NCI-H187 treated with DMSO at 0.1 percent for 48 hours (cell line): ENCODE results near the gene PAH.

ENCODE experiments used
- DNase-seq: peaks from one replicate; lab custom pipeline; 2025; lab: John Stamatoyannopoulos, UW

The PAH gene

DNA sequence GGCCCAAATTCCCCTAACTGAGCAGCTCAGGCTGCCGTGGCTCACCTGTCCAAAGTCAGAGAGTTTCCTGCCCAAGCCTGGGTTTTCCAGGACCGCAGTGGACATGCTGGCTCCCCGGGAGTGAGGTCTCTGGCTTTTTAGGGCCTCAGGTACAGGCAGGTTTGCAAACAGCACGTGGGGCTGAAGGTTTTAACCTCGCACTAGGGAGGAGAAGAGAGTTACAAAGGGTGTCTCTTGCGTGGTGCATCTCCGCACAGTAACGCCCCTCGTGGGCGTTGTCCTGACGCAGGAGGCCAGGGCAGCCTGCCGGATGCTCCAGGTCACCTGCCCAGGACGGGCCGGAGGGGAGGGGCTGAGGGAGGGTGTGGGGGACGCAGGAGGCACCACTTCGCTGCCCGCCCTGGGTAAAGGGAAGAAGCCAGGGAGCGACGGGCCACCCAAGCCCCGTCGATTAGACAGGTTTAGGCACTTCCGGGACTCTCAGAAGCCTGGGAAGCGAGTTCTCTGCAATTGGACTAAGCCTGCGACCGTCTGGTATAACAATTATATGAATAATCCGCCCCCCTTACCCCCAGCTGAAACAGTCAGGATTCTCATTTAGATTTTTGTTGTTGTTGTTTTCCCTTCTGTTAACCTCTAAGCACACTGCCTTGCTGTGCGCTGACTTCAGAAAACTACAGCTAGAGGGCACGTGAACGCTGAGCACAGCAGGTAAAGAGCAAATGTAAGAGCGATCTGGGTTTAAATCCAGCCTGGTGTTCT lies at the start of gene PAH:
Gene PAH, minus strand, starts transcription at position 219 of the 762 bp plus-strand sequence. Its CDS starts 114 bp downstream, at position 105.
- no peak for DNase-seq

DNA sequence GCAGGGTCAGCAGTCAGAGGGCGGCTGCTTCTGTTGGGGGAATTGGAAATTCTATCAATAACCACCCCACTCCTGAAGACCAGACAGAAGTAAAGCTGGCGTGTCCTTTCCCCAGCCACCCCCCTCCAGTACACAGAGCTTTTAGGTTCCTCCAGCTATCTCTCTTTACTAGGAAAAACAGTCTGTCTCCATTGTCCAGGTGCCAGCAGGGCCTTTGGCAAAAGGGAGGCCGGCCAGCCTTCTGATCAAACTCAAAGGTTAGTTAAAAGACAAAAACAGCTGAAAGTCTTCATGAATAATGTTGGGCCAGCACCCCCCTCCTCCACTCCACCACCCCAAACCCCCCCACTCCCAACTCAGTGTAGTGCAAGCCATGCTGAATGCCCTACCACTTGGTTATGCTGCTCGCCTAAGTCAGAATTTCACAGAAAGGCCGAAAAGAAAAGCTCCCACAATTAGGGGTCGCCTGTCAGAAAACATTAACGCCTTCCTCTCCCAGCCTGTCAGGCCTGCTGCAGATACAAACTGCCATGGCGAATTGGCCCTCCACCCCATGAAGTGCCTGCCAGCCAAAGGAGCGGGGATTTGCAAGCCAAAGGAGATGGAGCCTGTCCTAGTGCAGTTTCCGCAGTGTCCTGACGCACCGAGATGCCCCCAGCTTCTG lies 49.3 kb upstream of the PAH start:
- no peak for DNase-seq

DNA sequence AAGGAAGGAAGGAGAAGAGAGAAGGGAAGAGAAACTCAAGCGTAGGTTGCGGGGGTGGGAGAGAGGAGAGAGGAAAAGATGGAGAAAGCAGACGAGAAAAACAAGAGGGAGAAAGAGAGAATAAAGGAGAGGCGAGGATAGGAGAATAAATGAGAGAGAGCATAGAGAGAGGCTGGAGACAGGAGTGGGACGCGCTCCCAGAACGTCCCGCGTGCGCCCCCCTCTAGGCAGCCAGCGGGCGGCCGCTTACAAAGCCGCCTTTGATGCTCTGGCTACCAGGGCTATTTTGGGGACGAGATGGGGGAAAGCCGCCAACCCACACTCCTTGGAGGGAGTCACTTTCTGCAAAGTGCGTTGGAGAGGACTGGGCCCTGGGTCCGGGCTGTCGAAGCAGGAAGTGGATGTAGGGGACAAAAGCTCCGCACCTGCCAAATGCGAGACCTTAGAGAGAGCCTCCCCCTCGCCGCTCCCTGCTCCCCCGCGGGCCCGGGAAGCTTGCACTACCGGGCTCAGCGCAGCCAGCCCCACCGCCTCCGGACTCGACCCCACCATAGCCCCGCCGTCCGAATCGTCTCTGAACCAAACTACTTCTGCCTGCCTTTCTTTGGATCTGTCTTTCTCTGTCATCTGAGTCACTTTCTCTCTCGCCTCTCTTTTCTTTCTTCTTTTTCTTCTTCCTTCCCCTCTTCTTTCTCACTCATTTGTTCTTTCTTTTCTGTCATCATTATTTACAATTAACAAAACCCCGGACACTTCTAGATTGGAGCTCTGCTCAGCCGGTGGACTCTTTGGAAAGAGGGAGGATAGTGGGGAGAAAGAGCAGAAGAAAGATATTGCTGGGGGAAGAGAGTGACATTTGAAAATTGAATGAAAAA lies 48.5 kb upstream of the PAH start:
- no peak for DNase-seq

DNA sequence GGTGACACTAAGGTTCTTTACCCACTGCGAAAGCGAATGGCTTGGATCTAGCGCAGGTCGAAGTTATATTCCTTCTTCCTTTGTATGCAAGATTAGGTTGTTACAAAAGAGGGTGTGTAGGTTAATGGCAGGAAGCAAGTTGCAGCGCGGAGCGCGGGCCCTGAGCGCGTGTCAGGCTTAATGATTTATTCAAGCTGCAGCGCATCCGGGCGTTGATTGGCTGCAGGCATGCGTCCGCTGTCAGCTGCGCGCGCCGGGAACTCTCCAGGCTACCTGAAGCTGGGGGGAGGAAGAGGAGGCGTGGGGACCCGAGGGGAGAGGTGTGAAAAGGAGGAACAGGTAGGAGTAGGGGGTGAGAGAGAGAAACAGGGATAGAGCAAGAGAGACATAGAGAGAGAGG lies 47.8 kb upstream of the PAH start:
- peak; percentile 87 for DNase-seq

DNA sequence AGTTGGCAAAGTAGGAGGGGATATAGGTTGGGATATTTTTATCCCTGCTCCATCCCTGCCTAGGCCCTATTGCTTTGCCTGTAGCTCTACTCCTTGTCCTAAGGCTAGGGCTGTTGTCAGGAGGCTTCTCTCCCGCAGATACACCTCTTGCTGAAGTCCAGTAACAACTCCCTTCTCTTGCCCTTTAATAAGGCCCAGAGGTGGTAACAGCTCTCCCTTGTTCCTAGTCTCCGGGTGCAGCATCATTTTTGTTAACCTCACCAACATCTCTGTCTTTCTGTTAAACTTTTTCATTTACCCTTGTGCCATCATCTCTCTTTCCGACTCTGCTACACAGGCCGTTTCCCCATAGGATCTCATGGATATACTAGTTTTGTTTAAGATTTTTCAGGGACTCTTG lies 46.8 kb upstream of the PAH start:
- no peak for DNase-seq

DNA sequence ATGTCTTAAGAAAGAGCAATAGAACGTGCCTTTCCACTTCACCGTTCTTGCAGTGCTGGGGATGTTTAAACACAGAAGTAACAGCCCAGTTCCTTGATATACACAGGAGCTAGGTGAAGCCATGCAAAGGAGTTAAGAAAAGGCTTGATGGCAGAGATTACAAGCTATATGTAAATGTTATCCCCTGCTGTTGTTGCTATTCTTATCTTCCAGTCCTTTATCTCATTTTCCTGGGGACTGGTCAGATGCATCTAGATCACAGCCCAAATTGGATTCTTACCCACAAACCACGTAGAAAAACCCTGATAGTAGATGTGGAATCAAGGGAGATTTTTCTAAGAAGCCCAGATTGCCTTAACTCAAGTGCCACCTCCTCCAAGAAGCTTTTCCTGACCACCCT lies 45.9 kb upstream of the PAH start:
- DNase-seq = no peak

DNA sequence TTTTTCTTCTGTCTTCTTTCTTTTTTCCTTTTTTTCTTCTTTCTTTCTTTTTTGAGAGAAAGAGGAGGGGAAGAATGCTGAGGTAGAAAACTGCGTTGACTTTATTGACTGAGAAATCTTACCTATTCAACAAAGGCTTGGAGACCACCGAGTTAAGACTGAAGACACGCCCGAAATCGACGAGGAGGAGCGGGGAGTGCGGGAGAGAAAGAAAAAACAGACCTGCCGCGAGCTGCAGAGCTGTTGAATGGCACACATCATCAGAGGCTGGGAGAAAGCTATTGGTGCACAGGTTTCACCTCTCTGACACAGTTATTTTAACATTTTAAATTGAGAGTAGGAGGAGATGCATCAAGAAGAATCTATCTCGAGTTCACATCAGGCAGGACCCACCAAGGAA lies 45.5 kb upstream of the PAH start:
- no peak for DNase-seq

DNA sequence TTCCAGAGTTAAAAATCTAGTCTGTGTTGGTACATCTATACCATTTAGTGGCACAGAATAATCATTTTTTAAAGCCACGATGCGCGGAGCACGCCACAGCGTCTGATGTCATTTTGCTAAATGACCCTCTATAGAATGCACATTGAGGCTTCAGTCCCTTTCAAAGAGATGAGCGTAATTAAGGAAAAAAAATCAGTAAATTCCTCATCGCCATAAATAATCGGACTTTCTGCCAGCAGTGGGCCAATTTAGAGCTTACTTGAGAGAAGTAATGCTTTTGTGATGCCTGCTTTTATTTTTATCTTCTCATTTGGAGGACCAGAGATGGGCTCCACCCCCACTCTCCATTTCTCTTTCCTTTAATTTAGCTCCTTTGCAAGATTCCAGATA lies 44.4 kb upstream of the PAH start:
- DNase-seq = peak; percentile 82

DNA sequence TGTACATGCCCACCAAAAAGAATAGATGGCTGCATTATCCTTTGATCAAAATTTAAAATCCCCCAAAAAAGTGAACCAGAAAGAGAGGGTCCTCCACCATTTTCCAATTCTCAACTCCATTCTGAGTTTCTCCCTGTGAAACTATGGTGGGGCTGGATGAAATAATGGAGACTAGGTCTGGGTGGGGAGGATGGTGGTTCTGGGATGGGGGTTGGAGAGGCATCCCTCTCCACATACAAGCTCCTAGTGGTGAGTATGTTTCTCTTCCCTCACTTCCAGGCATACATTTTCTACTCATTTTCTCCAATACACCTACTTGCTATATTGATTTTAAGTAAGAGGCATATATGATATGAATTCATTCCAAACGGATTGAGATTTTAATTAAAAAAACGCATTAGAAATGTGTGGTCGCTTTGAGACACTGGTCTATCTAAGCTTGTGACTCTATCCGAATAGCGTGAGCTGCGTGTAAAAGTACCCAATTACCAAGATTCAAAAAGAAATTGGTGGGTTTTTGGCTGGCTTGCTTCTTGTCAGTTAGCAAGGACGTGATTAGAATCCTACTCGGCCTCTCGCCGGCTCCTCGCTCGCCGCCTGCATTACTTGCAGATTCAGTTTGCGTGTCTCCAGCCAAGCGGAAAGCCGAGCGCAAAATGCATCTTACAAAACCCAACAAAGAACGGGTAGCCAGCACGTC lies 43.9 kb upstream of the PAH start:
- no peak for DNase-seq

DNA sequence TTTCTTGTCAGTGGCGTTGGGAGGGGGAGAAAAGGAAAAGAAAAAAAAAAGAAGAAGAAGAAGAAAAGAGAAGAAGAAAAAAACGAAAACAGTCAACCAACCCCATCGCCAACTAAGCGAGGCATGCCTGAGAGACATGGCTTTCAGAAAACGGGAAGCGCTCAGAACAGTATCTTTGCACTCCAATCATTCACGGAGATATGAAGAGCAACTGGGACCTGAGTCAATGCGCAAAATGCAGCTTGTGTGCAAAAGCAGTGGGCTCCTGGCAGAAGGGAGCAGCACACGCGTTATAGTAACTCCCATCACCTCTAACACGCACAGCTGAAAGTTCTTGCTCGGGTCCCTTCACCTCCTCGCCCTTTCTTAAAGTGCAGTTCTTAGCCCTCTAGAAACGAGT lies 42.3 kb upstream of the PAH start:
- DNase-seq = no peak

DNA sequence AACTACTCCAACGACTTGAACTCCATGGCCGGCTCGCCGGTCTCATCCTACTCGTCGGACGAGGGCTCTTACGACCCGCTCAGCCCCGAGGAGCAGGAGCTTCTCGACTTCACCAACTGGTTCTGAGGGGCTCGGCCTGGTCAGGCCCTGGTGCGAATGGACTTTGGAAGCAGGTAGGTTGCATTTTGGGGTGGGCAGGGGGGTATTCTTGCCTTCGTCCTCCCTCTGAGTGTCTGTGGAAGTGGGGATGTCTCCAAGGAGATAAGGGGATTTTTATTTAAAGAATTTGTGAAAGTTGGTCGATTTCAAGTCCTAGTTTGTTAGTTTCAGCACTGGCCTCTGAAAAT lies 41.8 kb upstream of the PAH start:
- DNase-seq = no peak

DNA sequence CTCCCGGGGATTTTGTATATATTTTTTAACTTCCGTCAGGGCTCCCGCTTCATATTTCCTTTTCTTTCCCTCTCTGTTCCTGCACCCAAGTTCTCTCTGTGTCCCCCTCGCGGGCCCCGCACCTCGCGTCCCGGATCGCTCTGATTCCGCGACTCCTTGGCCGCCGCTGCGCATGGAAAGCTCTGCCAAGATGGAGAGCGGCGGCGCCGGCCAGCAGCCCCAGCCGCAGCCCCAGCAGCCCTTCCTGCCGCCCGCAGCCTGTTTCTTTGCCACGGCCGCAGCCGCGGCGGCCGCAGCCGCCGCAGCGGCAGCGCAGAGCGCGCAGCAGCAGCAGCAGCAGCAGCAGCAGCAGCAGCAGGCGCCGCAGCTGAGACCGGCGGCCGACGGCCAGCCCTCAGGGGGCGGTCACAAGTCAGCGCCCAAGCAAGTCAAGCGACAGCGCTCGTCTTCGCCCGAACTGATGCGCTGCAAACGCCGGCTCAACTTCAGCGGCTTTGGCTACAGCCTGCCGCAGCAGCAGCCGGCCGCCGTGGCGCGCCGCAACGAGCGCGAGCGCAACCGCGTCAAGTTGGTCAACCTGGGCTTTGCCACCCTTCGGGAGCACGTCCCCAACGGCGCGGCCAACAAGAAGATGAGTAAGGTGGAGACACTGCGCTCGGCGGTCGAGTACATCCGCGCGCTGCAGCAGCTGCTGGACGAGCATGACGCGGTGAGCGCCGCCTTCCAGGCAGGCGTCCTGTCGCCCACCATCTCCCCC lies 41.2 kb upstream of the PAH start:
- no peak for DNase-seq

DNA sequence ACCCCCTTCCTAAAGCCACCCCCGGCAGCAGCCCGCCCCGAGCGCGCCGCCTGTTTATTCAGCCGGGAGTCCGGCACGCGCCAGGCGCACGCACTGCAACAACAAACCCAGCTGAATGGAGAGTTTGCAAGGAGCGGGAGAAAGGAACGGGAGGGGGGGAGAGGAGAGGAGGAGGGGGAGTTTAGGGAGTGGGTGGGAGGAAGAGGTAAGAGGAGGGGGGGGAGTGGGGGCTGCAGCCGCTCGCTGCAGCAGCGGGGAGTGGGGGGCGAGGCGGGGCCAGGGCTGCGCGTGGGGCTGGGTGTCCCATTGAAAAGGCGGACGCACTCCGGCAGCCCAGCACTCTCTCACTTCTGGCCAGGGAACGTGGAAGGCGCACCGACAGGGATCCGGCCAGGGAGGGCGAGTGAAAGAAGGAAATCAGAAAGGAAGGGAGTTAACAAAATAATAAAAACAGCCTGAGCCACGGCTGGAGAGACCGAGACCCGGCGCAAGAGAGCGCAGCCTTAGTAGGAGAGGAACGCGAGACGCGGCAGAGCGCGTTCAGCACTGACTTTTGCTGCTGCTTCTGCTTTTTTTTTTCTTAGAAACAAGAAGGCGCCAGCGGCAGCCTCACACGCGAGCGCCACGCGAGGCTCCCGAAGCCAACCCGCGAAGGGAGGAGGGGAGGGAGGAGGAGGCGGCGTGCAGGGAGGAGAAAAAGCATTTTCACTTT lies 40.5 kb upstream of the PAH start, which contains the start of gene ASCL1:
Gene ASCL1, plus strand, starts transcription at position 336 of the 712 bp plus-strand sequence. CDS start 571 bp downstream, outside the sequence.
- DNase-seq = peak; percentile 96

DNA sequence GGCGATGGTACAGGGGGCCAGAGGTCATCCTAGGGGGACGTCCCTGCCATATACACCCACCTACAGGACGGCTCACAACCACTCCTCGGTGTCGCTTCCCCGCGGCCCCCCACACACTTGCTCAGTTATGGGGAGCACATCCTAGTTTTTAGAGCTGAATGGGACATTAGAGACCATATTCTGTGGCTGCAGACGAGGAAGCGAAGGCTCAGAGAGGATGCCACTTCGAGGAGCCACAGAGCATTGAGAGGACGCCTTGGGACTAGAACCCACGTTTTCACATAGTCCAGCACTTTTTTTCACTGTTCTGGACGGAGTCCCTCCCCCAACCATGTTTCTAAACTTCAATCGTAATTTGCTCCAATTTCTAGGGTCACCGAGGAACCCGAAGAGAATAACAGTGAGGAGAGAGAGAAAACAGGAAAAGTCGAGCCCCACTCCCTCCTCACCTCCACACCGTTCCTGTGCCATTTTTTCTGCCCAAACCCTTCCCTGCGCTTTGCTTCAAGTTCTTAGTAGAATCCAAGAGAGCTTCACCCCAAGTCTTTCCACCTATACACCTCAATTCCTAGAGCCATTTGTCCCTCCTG lies 39.8 kb upstream of the PAH start:
- DNase-seq = no peak

DNA sequence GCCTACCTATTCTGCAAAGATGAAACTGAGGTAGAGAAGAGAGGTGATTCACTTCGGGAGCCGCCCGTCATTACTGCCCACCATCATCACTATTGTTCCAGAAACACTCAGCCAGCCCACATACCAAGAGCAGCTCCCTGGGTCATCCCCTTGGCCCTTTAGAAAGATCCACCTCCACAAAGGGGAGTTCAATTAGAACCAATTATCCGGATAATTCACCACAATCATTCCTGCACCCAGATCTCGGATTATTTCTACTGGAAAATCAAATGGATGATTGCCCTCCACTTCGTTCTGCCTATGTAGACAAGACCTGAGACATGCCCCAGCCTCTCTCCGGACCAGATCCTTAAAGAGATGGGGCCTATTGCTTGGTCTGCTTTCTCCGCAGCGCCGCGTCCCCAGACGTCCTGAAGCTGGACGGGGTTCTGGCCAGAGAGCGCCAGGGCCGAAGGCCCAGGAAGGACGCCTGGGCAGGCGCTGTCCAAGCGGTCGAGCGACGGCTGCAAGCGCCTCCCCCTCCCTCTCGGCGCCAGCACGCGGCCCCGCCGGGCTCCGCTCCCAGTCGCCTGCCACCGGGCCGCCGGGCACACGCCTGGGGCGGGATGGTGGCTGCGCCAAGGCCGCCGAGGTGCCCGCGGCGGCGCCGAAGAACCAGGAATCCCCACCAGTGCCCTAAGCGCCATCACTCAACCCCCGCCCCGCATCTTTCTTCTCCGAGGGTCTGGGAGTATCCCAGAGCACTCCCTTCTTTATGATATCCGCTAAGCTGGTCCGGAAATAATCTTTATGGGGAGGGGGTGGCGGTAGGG lies 39.1 kb upstream of the PAH start:
- DNase-seq = no peak

DNA sequence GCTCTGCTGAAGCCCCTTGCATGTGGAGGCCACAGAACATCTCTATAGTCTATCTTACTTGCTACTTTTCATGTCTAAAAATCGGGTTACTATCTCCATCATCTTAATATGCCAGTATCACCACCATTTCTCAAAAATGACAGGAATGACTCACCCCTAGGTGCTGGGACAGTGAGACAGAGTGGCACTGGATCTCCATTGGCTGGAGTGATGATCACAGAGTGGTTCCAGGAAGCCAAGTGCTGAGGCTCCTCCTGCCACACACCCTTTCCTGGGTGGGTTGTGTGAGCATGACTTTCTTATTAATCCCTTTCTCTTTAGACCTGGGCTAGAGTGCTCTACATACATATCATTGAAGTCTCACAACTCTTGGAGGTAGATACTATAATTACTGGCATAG lies 37.1 kb upstream of the PAH start:
- no peak for DNase-seq

DNA sequence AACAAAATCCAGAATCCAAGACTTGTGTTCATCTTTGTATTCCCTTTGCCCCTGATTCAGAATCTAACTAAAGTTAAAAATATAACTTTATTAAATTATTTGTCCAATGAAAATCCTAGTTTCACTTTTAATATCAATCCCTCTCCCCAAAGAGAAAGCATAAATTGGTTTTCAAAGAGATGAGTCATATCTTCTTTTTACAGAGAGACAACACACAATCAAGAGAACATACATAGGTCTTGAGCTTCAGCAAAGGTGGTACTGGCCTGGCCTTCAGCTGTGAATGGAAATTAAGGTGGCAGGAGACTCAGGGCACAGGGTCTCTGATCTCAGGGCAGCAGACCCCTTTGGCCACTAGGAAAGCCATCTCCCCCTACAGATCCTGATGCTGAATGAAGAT lies 36.2 kb upstream of the PAH start:
- DNase-seq = no peak

DNA sequence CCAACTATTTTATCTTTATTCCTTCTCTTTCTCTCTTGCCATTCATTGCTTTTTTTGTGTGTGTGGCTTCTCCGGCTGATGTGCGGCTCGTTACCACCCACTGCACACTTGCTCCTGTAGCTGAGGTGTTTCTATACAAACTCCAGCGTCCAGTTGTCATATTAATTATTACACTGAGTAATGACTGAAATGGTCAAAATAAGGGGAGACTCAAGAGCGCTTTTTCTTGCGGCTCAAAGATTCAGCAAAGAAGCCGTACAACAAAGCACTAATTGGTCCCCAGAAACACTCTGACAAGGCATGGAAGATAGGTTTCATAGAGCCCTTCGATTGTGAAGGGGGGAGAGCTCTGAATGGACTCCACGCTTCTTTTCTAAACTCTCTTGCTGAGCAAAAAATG lies 34.8 kb upstream of the PAH start:
- DNase-seq = no peak

DNA sequence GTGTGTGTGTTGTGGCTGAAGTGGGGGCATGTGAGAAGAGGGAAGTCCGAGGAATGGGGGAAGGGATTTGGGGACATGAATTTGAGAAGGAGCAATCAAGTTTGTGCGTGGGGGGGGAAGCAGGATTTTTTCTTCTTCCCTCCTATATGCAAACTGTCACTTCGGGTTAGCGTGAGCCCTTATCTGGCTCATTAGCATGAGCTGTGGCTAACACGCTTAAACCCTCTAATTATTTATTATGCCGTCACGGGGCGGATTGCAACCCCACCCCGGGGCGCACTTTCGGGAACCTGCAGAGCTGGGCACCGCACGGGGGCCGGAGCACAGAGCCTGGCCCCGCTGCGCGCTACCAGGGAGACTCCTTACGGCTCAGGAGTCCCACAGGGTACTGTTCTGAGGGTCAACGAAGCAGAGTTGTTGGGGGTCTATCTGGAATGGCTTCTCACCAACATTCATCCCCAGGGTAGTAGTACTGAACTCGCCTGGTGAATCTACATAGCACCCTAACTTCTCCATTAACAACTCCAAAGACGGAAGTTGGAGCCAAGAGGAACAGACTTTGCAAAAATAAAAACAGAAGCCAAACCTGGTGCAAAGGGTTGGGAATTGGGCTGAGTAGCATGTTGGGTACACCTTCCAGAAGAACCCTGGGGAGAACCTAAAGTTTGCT lies 34.0 kb upstream of the PAH start:
- DNase-seq = no peak
